ENCODE measurements around the gene ATP6V0D1.

ATP6V0D1 gene

DNA sequence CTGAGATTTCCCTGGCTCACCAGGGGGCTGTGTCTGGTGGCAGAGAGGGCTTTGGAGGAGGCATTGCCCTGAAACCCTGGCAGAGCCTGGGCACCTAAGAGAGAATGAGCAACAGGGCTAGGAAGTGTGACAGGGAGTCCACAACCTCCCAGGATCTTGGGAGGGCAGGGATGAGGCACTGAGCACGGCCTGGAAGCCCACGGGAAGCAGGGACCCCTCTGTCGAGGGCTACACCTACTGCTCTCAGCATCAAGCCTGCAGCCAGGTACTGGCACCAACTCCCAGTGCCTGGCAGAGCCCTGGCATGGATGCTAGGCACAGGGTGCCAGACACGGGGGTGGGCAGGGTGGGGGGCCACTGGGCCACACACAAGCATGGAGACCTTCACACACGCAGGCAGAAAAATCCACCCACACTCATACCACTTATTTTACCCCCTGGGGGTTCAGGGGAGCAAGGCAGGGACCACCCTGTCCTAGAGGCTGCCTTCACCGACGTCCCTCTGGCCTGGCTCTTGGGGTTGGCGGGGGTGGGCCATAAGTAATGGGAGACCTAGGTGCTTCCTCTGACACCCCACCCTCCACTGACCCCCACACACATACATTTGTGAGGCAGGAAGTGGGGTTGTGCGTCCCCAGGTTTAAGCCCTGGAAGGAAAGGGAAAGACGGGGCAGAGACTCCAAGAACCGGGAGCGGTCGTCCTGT, 51.0 kb downstream of the ATP6V0D1 start:
- Histone ChIP-seq H3K4me2 (ENCODE audit: low read length) (peak overlapping the region; percentile 75), H3K9ac (ENCODE audit: low read length) (peak overlapping the region; percentile 41), H2AFZ (ENCODE audit: low read depth, low read length) (peak overlapping the region; percentile 57; the same call in 1 of the 2 replicates), H3K79me2 (ENCODE audit: low read length) (no peaks in the 10 kb centered on the region), H3K27me3 (ENCODE audit: low read depth, low read length) (peaks cover 11% of the 10 kb centered on the region), H3K36me3 (replicated peaks; ENCODE audit: low read depth, low read length) (no peaks in the 10 kb centered on the region), H3K9me3 (ENCODE audit: insufficient read depth, low read length) (no peaks in the 10 kb centered on the region), H3K4me1 (ENCODE audit: low read length) (peaks cover 12% of the 10 kb centered on the region), H4K20me1 (ENCODE audit: insufficient read depth, low read length) (no peaks in the 10 kb centered on the region), H3K27ac (ENCODE audit: low read length) (no peak overlapping the region), H3K4me3 (ENCODE audit: low read length) (peak overlapping the region; percentile 76)
- TF ChIP-seq, protein P1, sequence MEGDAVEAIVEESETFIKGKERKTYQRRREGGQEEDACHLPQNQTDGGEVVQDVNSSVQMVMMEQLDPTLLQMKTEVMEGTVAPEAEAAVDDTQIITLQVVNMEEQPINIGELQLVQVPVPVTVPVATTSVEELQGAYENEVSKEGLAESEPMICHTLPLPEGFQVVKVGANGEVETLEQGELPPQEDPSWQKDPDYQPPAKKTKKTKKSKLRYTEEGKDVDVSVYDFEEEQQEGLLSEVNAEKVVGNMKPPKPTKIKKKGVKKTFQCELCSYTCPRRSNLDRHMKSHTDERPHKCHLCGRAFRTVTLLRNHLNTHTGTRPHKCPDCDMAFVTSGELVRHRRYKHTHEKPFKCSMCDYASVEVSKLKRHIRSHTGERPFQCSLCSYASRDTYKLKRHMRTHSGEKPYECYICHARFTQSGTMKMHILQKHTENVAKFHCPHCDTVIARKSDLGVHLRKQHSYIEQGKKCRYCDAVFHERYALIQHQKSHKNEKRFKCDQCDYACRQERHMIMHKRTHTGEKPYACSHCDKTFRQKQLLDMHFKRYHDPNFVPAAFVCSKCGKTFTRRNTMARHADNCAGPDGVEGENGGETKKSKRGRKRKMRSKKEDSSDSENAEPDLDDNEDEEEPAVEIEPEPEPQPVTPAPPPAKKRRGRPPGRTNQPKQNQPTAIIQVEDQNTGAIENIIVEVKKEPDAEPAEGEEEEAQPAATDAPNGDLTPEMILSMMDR (IDR thresholded peaks at IDR 0.05; ENCODE audit: low read depth, low read length): no peak
- TF ChIP-seq EZH2phosphoT487 (IDR thresholded peaks at IDR 0.05; ENCODE audit: low read depth): no peak

DNA sequence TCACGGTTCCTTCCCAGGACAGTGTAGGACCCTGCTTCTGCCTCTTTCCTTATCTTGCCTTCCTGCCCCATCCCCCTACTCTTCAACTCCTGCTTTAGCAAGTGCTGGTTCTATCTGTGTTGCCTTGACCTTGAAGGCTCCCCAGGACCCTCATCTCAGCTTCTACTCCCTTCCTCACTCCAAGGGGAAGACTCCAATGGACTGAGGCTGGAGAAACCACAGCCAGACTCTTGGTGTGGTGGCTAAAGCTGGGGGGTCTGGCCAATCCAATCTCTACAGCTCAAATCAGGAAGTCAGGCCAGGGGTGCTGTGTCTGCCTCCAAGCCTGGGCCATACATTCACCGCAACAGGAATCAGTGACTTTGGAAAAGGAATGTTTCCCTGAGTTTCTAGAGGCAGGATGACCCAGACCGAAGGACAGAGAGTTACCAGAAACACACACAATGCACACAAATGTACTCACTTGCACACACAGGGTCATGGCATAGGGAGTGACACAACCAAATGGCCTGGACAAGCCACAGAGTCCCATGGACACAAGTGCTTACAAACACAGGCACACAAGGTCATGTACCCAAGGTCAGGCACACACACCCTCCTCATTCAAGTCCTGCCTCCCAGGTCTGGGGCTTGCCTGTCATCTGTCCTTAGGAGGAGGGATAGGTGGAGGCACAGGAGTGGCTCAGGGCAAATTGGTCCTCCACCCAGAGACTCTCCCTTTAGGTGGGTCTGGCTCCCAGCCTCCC, 51.7 kb downstream of the ATP6V0D1 start:
- Histone ChIP-seq H3K27ac (ENCODE audit: low read length) (no peak overlapping the region), H3K4me3 (ENCODE audit: low read length) (no peak overlapping the region), H3K9ac (ENCODE audit: low read length) (no peak overlapping the region), H3K36me3 (replicated peaks; ENCODE audit: low read depth, low read length) (no peaks in the 10 kb centered on the region), H3K4me2 (ENCODE audit: low read length) (peak overlapping the region; percentile 75; the same call in 1 of the 2 replicates), H3K79me2 (ENCODE audit: low read length) (no peaks in the 10 kb centered on the region), H3K4me1 (ENCODE audit: low read length) (peaks cover 6% of the 10 kb centered on the region; the same call in 1 of the 2 replicates), H4K20me1 (ENCODE audit: insufficient read depth, low read length) (no peaks in the 10 kb centered on the region), H2AFZ (ENCODE audit: low read depth, low read length) (no peak overlapping the region), H3K9me3 (ENCODE audit: insufficient read depth, low read length) (no peaks in the 10 kb centered on the region), H3K27me3 (ENCODE audit: low read depth, low read length) (peaks cover 18% of the 10 kb centered on the region)
- no peak for TF ChIP-seq EZH2phosphoT487 (IDR thresholded peaks at IDR 0.05; ENCODE audit: low read depth)
- TF ChIP-seq, protein P1 (IDR thresholded peaks at IDR 0.05; ENCODE audit: low read depth, low read length): no peak

DNA sequence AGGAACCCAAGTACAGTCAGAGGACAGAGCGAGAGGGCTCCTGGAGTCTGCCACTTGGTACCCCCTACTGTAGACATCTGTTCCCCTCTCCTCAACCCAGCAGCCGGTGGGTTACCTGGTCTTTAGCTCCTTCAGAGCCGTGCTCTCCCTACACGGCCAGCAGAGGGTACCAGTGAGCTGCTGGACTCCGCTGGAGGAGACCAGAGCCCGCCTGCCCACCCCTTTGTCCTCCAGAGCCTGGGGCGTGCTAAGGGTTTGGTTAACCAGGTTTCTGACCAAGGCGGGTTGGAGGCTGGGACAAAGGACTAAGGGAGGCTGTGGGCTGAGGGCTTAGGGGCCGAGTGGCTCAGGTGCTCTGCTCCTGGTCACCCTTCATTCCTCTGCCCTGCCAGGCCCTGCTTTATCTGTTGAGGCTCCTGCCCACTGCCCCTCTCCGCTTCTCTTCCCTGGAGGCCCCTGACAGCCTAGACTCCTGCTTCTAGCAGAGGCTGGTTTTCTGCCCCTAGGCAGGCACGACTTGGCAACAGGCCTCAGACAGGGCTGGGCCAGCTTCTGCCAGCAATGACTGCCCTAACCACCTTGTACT, 52.7 kb downstream of the ATP6V0D1 start:
- Histone ChIP-seq H3K27ac (ENCODE audit: low read length) (no peak overlapping the region), H3K9me3 (ENCODE audit: insufficient read depth, low read length) (no peaks in the 10 kb centered on the region), H3K27me3 (ENCODE audit: low read depth, low read length) (peaks cover 25% of the 10 kb centered on the region), H2AFZ (ENCODE audit: low read depth, low read length) (no peak overlapping the region), H3K4me3 (ENCODE audit: low read length) (no peak overlapping the region), H3K4me2 (ENCODE audit: low read length) (no peak overlapping the region), H3K4me1 (ENCODE audit: low read length) (peaks cover 6% of the 10 kb centered on the region; the same call in 1 of the 2 replicates), H3K9ac (ENCODE audit: low read length) (no peak overlapping the region), H3K79me2 (ENCODE audit: low read length) (no peaks in the 10 kb centered on the region), H4K20me1 (ENCODE audit: insufficient read depth, low read length) (no peaks in the 10 kb centered on the region), H3K36me3 (replicated peaks; ENCODE audit: low read depth, low read length) (no peaks in the 10 kb centered on the region)
- TF ChIP-seq, protein P1 (IDR thresholded peaks at IDR 0.05; ENCODE audit: low read depth, low read length): peak; percentile 86
- TF ChIP-seq EZH2phosphoT487 (IDR thresholded peaks at IDR 0.05; ENCODE audit: low read depth): no peak

DNA sequence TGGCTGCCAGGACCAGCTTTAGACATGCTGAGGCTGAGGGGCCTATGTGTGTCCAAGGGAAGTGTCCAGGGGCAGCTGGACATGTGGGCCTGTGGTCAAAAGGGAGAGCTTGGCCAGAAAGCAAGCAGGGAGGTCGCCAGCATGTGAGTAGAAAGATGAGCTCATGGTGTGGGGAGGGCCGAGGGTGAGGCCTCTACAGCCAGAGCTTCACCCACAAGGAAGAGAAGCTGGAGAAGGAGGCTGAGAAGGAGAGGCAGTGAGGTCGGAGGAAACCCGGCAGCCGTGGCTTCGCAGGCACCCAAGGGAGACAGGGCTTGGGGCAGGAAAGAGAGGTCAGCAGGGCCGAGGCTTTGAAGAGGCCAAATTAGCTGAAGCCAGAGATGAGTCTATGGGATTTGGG, 54.0 kb downstream of the ATP6V0D1 start:
- no peak overlapping the region for H3K27ac ChIP-seq (ENCODE audit: low read length)
- no peak overlapping the region for H3K4me3 ChIP-seq (ENCODE audit: low read length)
- no peak overlapping the region for H2AFZ ChIP-seq (ENCODE audit: low read depth, low read length)
- H3K4me2 ChIP-seq (ENCODE audit: low read length): no peak overlapping the region
- no peaks in the 10 kb centered on the region for H4K20me1 ChIP-seq (ENCODE audit: insufficient read depth, low read length)
- H3K4me1 ChIP-seq (ENCODE audit: low read length): peaks cover 6% of the 10 kb centered on the region; the same call in 1 of the 2 replicates
- H3K9me3 ChIP-seq (ENCODE audit: insufficient read depth, low read length): no peaks in the 10 kb centered on the region
- peaks cover 25% of the 10 kb centered on the region for H3K27me3 ChIP-seq (ENCODE audit: low read depth, low read length)
- H3K79me2 ChIP-seq (ENCODE audit: low read length): no peaks in the 10 kb centered on the region
- H3K9ac ChIP-seq (ENCODE audit: low read length): no peak overlapping the region
- no peaks in the 10 kb centered on the region for H3K36me3 ChIP-seq (replicated peaks; ENCODE audit: low read depth, low read length)
- TF ChIP-seq EZH2phosphoT487 (IDR thresholded peaks at IDR 0.05; ENCODE audit: low read depth): no peak
- TF ChIP-seq, protein P1 (IDR thresholded peaks at IDR 0.05; ENCODE audit: low read depth, low read length): no peak

Data from OCI-LY3 (cell line).